ENCODE measurements around the gene PIGP. TPM values are rescaled to one million over a fixed set of nuclear protein-coding genes. Genes with fewer than 3 reads are reported as not detected.
"Not testable (repeated sequence)": the region's sequence is repeated elsewhere in the genome, so short reads cannot be mapped to it uniquely, and the experiment has no call there.

The PIGP gene
- total and polyA plus RNA-seq, 2 donors (not counting 1 experiment from before 2014, with no cell fraction given): 15.8 to 22.7 TPM

GRCh38 chr21:37036177-37036576 lies 36.7 kb downstream of the PIGP start:
- ChIA-PET POLR2A (no interaction called here), CTCF (no interaction called here)
- H3K79me2 ChIP-seq (ENCODE audit: control insufficient read depth, insufficient read depth, low read length): no peaks in the 10 kb centered on the region
- no peaks in the 10 kb centered on the region for H3K36me3 ChIP-seq (replicated peaks in 1 of 2; ENCODE audit: control extremely low read depth in 1 of 2, control insufficient read depth in 1 of 2, extremely low read depth in 1 of 2, insufficient read depth in 2 of 2, low read length in 1 of 2)
- H2AFZ ChIP-seq (ENCODE audit: insufficient read depth, low read depth, low read length, poor library complexity, severe bottlenecking): no peak overlapping the region
- H3K4me2 ChIP-seq (replicated peaks; ENCODE audit: low read depth, low read length, poor library complexity, severe bottlenecking): no peak overlapping the region
- no peaks in the 10 kb centered on the region for H4K20me1 ChIP-seq (ENCODE audit: control insufficient read depth, insufficient read depth, low read length, poor library complexity, severe bottlenecking)
- H3K27ac Mint-ChIP-seq: no peak overlapping the region
- intact Hi-C loops (cut with micrococcal nuclease): no loop called here
- no CpG with 5 or more reads among the region's 4 CpGs for WGBS (ENCODE audit: insufficient coverage)
- no peaks in the 10 kb centered on the region for H3K4me1 ChIP-seq (ENCODE audit: control insufficient read depth in 2 of 2, insufficient read depth in 2 of 2, low read length in 2 of 2)
- H3K4me1 Mint-ChIP-seq: no peaks in the 10 kb centered on the region
- H3K4me3 Mint-ChIP-seq: no peak overlapping the region
- no peak overlapping the region for H3K27ac ChIP-seq (ENCODE audit: low read length in 2 of 2)
- H3K9me3 Mint-ChIP-seq (ENCODE audit: insufficient read depth): no peaks in the 10 kb centered on the region
- H3K27me3 Mint-ChIP-seq: peaks cover 10% of the 10 kb centered on the region
- no peaks in the 10 kb centered on the region for H3K27me3 ChIP-seq (replicated peaks in 1 of 4; ENCODE audit: control extremely low read depth in 1 of 4, control insufficient read depth in 3 of 4, insufficient read depth in 4 of 4, low read length in 3 of 4)
- no peak overlapping the region for H3K9ac ChIP-seq (ENCODE audit: low read length)
- DNase-seq (no peak), ATAC-seq (ENCODE audit: low read depth) (no peak)
- no peaks in the 10 kb centered on the region for H3K9me3 ChIP-seq (ENCODE audit: control extremely low read depth in 1 of 3, control insufficient read depth in 2 of 3, insufficient read depth in 1 of 3, low read length in 2 of 3)
- no peak for TF ChIP-seq CTCF (IDR thresholded peaks at IDR 0.05)
- TF ChIP-seq EZH2 (IDR thresholded peaks at IDR 0.05; ENCODE audit: borderline replicate concordance, insufficient read depth, low read depth, low read length, poor library complexity, severe bottlenecking): no peak
- no peak overlapping the region for H3K4me3 ChIP-seq (ENCODE audit: control extremely low read depth in 1 of 5, extremely low read depth in 1 of 5, insufficient read depth in 1 of 5, low read depth in 2 of 5, low read length in 4 of 5)

GRCh38 chr21:37034394-37034793 lies 38.5 kb downstream of the PIGP start:
- ATAC-seq (ENCODE audit: low read depth); POLR2A ChIA-PET; H3K4me3 ChIP-seq (ENCODE audit: control extremely low read depth in 1 of 5, extremely low read depth in 1 of 5, insufficient read depth in 1 of 5, low read depth in 2 of 5, low read length in 4 of 5); H3K36me3 ChIP-seq (replicated peaks in 1 of 2; ENCODE audit: control extremely low read depth in 1 of 2, control insufficient read depth in 1 of 2, extremely low read depth in 1 of 2, insufficient read depth in 2 of 2, low read length in 1 of 2); CTCF ChIA-PET; H4K20me1 ChIP-seq (ENCODE audit: control insufficient read depth, insufficient read depth, low read length, poor library complexity, severe bottlenecking); H3K27ac ChIP-seq (ENCODE audit: low read length in 2 of 2); H2AFZ ChIP-seq (ENCODE audit: insufficient read depth, low read depth, low read length, poor library complexity, severe bottlenecking); H3K9me3 ChIP-seq (ENCODE audit: control extremely low read depth in 1 of 3, control insufficient read depth in 2 of 3, insufficient read depth in 1 of 3, low read length in 2 of 3); H3K27ac Mint-ChIP-seq; H3K4me1 ChIP-seq (ENCODE audit: control insufficient read depth in 2 of 2, insufficient read depth in 2 of 2, low read length in 2 of 2); H3K27me3 ChIP-seq (replicated peaks in 1 of 4; ENCODE audit: control extremely low read depth in 1 of 4, control insufficient read depth in 3 of 4, insufficient read depth in 4 of 4, low read length in 3 of 4); H3K9ac ChIP-seq (ENCODE audit: low read length); H3K4me1 Mint-ChIP-seq; H3K79me2 ChIP-seq (ENCODE audit: control insufficient read depth, insufficient read depth, low read length); H3K9me3 Mint-ChIP-seq (ENCODE audit: insufficient read depth); DNase-seq; H3K4me2 ChIP-seq (replicated peaks; ENCODE audit: low read depth, low read length, poor library complexity, severe bottlenecking); H3K4me3 Mint-ChIP-seq; intact Hi-C loops (cut with micrococcal nuclease): not testable (repeated sequence)
- no CpG with 5 or more reads among the region's 4 CpGs for WGBS (ENCODE audit: insufficient coverage)
- H3K27me3 Mint-ChIP-seq: peaks cover 10% of the 10 kb centered on the region

Measured in B cell (primary cell).